Measurements from ENCODE around the gene UBAP1.
A peak's percentile ranks its signal among the peaks of the same experiment; 100 is the strongest.
"Not testable (repeated sequence)": the region's sequence is repeated elsewhere in the genome, so short reads cannot be mapped to it uniquely, and the experiment has no call there.

Gene UBAP1

GRCh38 chr9:34178436-34179212 lies at the start of gene UBAP1:
Gene UBAP1, plus strand, starts transcription at chr9:34179043. Its CDS starts 41,872 bp downstream, at chr9:34220915.
- TF ChIP-seq POLR2A (IDR thresholded peaks at IDR 0.05; ENCODE audit: extremely low read depth, insufficient read length) (no peak), CTCF (IDR thresholded peaks at IDR 0.05; ENCODE audit: low read depth, low read length) (no peak), MYC (IDR thresholded peaks at IDR 0.05; ENCODE audit: low read depth, low read length) (peak; percentile 56; the same call in 1 of the 2 replicates), MAX (IDR thresholded peaks at IDR 0.05; ENCODE audit: low read depth, low read length) (peak; percentile 75)
- H3K4me3 ChIP-seq (ENCODE audit: low read depth, low read length): peak within 1 kb of the TSS; percentile 85
- DNase-seq (ENCODE audit: low read depth): peak; percentile 100

- TF ChIP-seq MYC (IDR thresholded peaks at IDR 0.05; ENCODE audit: low read depth, low read length): no peak
- DNase-seq (ENCODE audit: low read depth): no peak
- H3K4me3 ChIP-seq (ENCODE audit: low read depth, low read length): no peak overlapping the region
These were observed 47.3 kb upstream of the UBAP1 start for GRCh38 chr9:34131571-34131970.

GRCh38 chr9:34133436-34133949 lies 45.4 kb upstream of the UBAP1 start:
- no peak for TF ChIP-seq POLR2A (IDR thresholded peaks at IDR 0.05; ENCODE audit: extremely low read depth, insufficient read length)
- no peak for TF ChIP-seq CTCF (IDR thresholded peaks at IDR 0.05; ENCODE audit: low read depth, low read length)
- TF ChIP-seq MYC (IDR thresholded peaks at IDR 0.05; ENCODE audit: low read depth, low read length): no peak
- TF ChIP-seq MAX (IDR thresholded peaks at IDR 0.05; ENCODE audit: low read depth, low read length): no peak
- no peak overlapping the region for H3K4me3 ChIP-seq (ENCODE audit: low read depth, low read length)
- no peak for DNase-seq (ENCODE audit: low read depth)

DNA sequence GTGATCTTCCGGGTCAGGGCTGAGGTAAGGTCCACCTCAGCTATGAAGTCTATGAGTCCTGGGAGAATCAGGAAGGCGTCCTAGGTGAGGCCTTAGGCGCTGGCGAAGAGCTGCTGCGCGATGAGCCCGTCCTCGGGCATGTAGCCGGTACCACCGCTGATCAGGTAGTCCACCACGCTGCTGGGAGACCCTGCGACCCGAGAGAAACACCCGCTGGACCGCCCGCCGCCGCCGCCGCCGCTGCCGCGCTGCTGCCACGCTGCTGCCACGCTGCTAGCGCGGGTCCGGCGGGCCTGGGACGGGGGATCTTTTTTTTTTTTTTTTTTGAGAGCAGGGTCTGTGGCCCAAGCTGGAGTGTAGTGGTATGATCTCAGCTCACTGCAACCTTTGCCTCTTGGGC lies 44.3 kb upstream of the UBAP1 start:
- TF ChIP-seq CTCF (IDR thresholded peaks at IDR 0.05; ENCODE audit: low read depth, low read length): no peak
- no peak for TF ChIP-seq MAX (IDR thresholded peaks at IDR 0.05; ENCODE audit: low read depth, low read length)
- TF ChIP-seq MYC (IDR thresholded peaks at IDR 0.05; ENCODE audit: low read depth, low read length): no peak
- no peak for TF ChIP-seq POLR2A (IDR thresholded peaks at IDR 0.05; ENCODE audit: extremely low read depth, insufficient read length)
- no peak overlapping the region for H3K4me3 ChIP-seq (ENCODE audit: low read depth, low read length)
- no peak for DNase-seq (ENCODE audit: low read depth)

DNA sequence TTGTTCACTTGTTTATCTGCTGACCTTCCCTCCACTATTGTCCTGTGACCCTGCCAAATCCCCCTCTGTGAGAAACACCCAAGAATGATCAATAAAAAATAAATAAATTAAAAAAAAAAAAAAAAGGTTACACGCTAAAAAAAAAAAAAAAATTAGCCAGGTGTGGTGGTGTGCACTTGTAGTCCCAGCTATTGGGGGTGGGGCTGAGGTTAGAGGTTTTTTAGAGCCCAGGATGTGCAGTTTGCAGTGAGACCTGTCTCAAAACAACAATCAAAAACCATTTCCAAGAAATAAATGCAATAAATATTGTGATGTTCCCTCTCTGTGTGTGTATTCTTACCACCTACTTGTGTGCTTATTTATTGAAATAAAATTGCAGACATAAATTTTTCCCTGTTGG lies 40.2 kb upstream of the UBAP1 start:
- DNase-seq (ENCODE audit: low read depth); H3K4me3 ChIP-seq (ENCODE audit: low read depth, low read length): not testable (repeated sequence)

DNA sequence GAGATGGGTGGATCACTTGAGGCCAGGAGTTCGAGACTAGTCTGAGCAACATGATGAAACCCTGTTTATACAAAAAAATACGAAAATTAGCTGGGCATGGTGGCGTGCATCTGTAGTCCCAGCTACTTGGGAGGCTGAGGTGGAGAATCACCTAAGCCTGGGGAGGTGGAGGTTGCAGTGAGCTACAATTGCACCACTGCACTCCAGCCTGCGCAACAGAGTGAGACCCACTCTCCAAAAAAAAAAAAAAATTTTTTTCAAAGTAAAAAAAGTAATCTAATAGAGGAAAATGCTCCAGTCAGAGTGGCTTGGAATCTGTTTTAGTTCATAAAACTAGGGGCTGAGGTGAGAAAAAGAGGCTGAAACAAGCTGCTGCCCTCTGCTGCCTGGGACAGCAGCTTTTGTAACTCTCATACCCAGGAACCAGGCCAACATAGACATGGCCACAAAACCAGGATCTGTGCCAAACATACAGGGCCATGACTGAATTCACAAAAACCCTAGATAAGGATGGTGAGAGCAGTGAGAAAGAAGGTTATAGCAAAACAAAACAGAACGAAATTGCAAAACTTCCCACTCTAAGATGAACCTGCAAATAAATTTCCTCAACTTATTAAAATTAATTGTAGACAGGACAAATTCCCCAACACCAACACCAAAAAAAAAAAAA lies 39.2 kb upstream of the UBAP1 start:
- DNase-seq (ENCODE audit: low read depth): peak; percentile 56
- H3K4me3 ChIP-seq (ENCODE audit: low read depth, low read length): no peak overlapping the region

More for the DNA sequence above, 39.2 kb upstream of the UBAP1 start:
- TF ChIP-seq POLR2A (IDR thresholded peaks at IDR 0.05; ENCODE audit: extremely low read depth, insufficient read length): no peak
- peak; percentile 29 for TF ChIP-seq CTCF (IDR thresholded peaks at IDR 0.05; ENCODE audit: low read depth, low read length)
